ENCODE data around the gene FNDC11.

Gene FNDC11

GRCh38 chr20:63586797-63587196, 32.8 kb downstream of the FNDC11 start:
- Mint-ChIP-seq H3K9me3 (no peaks in the 10 kb centered on the region), H3K4me3 (no peak overlapping the region), H3K4me1 (peaks cover 16% of the 10 kb centered on the region), H3K27me3 (ENCODE audit: low read depth) (no peaks in the 10 kb centered on the region), H3K27ac (no peak overlapping the region), H3K36me3 (ENCODE audit: low read depth) (peaks cover 20% of the 10 kb centered on the region)
- no peak for TF ChIP-seq CTCF (IDR thresholded peaks at IDR 0.05; ENCODE audit: unreplicated experiment in 3 of 3)

DNA sequence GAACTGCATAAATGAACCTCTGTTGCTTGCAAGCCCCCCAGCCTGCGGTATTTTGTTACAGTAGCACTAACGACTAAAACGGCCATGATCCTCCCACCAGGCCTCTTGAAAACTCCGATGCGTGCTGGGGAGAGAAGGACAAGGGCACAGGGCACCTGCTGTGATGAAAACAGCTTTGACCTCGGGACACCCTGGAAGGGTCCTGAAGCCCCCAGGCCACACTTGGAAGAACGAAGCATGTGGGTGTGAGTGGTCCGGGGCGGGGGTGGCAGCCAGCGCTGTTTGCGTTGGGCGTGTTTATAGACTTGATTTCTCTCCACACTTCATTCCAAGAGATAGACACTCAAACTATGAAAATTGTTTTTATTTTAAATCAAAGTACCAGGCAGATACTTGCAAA, 33.3 kb downstream of the FNDC11 start:
- Mint-ChIP-seq H3K9me3 (no peaks in the 10 kb centered on the region), H3K27me3 (ENCODE audit: low read depth) (no peaks in the 10 kb centered on the region), H3K4me3 (no peak overlapping the region), H3K27ac (no peak overlapping the region), H3K36me3 (ENCODE audit: low read depth) (peaks cover 20% of the 10 kb centered on the region), H3K4me1 (peaks cover 16% of the 10 kb centered on the region)
- TF ChIP-seq CTCF (IDR thresholded peaks at IDR 0.05; ENCODE audit: unreplicated experiment in 3 of 3), result no peak

GRCh38 chr20:63587776-63588591, 34.0 kb downstream of the FNDC11 start:
- Mint-ChIP-seq H3K4me3 (no peak overlapping the region), H3K36me3 (ENCODE audit: low read depth) (peaks cover 20% of the 10 kb centered on the region), H3K27ac (no peak overlapping the region), H3K9me3 (no peaks in the 10 kb centered on the region), H3K27me3 (ENCODE audit: low read depth) (no peaks in the 10 kb centered on the region), H3K4me1 (peaks cover 11% of the 10 kb centered on the region)
- no peak for TF ChIP-seq CTCF (IDR thresholded peaks at IDR 0.05; ENCODE audit: unreplicated experiment in 3 of 3)

DNA sequence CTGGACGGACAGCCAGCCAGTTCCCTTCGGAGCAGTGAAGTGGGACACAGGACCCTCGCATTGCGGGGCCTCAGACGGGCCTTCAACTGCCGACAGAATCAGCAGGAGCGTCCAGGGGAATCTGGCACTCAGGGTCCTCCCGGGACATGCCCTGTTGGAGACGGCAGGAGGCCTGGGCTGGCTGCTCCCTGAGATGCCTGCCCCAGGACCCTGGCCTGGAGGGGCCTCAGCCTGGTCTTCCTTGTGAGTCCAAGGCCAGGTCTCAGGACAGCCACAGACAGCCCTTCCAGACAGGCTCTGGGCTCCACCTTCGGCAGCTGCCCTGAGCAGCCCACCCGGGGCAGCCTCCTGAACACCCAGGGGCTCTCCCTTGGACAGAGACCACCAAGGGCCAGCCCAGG, 34.7 kb downstream of the FNDC11 start:
- Mint-ChIP-seq H3K27me3 (ENCODE audit: low read depth) (no peaks in the 10 kb centered on the region), H3K4me1 (peaks cover 8% of the 10 kb centered on the region), H3K36me3 (ENCODE audit: low read depth) (peaks cover 26% of the 10 kb centered on the region), H3K9me3 (no peaks in the 10 kb centered on the region), H3K27ac (no peak overlapping the region), H3K4me3 (no peak overlapping the region)
- TF ChIP-seq CTCF (IDR thresholded peaks at IDR 0.05; ENCODE audit: unreplicated experiment in 3 of 3), result no peak

DNA sequence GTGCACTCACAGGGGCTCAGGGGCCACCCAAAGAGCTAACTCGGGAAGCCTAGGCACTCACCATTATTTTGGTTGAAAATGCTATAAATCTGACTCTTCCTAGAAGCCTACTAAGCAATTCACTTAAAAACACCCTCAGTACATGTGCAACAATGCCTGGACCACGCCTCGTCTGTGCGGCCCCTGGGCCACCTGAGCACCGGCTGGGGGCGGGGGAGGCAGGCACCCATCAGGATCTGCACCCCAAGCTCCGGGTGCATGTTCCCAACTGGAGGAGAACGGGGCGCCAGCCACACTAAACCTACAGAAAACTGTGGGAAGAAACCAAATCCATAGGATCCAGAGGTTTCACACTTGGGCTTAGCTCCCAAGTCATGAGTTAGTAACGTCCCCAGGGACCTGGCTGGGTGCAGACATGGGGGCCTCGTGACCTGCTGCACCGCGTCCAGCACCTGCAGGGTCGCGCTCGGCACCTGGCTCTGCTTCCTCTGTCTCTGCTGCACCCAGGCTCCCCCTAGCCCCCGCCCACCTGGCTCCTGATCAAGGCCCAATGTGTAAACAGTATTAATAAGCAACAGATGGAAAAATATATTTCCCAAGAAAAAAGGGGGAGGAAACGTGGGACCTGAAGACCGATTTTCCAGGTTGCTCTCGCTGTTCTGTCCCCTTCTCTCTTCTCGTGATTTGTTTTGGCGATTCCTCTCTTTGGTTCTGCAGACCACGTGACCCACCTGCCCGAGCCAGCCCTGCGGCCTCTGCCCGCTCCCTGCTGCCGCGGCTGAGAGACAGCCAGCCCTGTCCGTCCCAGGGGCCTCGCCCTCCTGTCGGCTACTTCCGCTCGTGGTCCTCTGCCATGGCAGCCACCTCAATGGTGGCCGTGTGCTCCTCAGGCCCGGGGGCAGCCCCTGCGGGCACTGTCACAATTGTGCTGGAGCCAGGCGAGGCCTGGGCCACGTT, 35.6 kb downstream of the FNDC11 start:
- TF ChIP-seq CTCF (IDR thresholded peaks at IDR 0.05; ENCODE audit: unreplicated experiment in 3 of 3), result no peak
- Mint-ChIP-seq H3K27me3 (ENCODE audit: low read depth) (no peaks in the 10 kb centered on the region), H3K4me3 (no peak overlapping the region), H3K4me1 (peaks cover 8% of the 10 kb centered on the region), H3K27ac (no peak overlapping the region), H3K36me3 (ENCODE audit: low read depth) (peaks cover 26% of the 10 kb centered on the region), H3K9me3 (no peaks in the 10 kb centered on the region)

Measured in nephron (organoid).